Measurements from ENCODE around the gene KAZN.

KAZN gene

GRCh38 chr1:14583788-14584187, 14.7 kb upstream of the KAZN start:
- TF ChIP-seq CTCF (IDR thresholded peaks at IDR 0.05; ENCODE audit: low read depth, low read length, missing control alignments): no peak
- H3K4me3 ChIP-seq (ENCODE audit: low read depth, low read length): no peak overlapping the region
- in situ Hi-C loops (cut with HindIII; ENCODE audit: low sequenced_read_pairs): no loop called here
- DNase-seq (ENCODE audit: low read depth): no peak

- TF ChIP-seq CTCF (IDR thresholded peaks at IDR 0.05; ENCODE audit: low read depth, low read length, missing control alignments): no peak
- in situ Hi-C loops (cut with HindIII; ENCODE audit: low sequenced_read_pairs): no loop called here
- H3K4me3 ChIP-seq (ENCODE audit: low read depth, low read length): no peak overlapping the region
- DNase-seq (ENCODE audit: low read depth): no peak
Observed at GRCh38 chr1:14585728-14586127, 12.8 kb upstream of the KAZN start.

- no peak for TF ChIP-seq CTCF (IDR thresholded peaks at IDR 0.05; ENCODE audit: low read depth, low read length, missing control alignments)
- H3K4me3 ChIP-seq (ENCODE audit: low read depth, low read length): no peak overlapping the region
- in situ Hi-C loops (cut with HindIII; ENCODE audit: low sequenced_read_pairs): no loop called here
- no peak for DNase-seq (ENCODE audit: low read depth)
Observed at GRCh38 chr1:14590411-14591180, 7.9 kb upstream of the KAZN start.

- H3K4me3 ChIP-seq (ENCODE audit: low read depth, low read length): no peak overlapping the region
- DNase-seq (ENCODE audit: low read depth): no peak
- in situ Hi-C loops (cut with HindIII; ENCODE audit: low sequenced_read_pairs): no loop called here
- TF ChIP-seq CTCF (IDR thresholded peaks at IDR 0.05; ENCODE audit: low read depth, low read length, missing control alignments): no peak
Observed at GRCh38 chr1:14591600-14591999, 6.9 kb upstream of the KAZN start.

- in situ Hi-C loops (cut with HindIII; ENCODE audit: low sequenced_read_pairs): no loop called here
- no peak for TF ChIP-seq CTCF (IDR thresholded peaks at IDR 0.05; ENCODE audit: low read depth, low read length, missing control alignments)
- no peak overlapping the region for H3K4me3 ChIP-seq (ENCODE audit: low read depth, low read length)
- no peak for DNase-seq (ENCODE audit: low read depth)
Observed at GRCh38 chr1:14592004-14592631, 6.4 kb upstream of the KAZN start.

- no peak for DNase-seq (ENCODE audit: low read depth)
- TF ChIP-seq CTCF (IDR thresholded peaks at IDR 0.05; ENCODE audit: low read depth, low read length, missing control alignments): no peak
- in situ Hi-C loops (cut with HindIII; ENCODE audit: low sequenced_read_pairs): no loop called here
- H3K4me3 ChIP-seq (ENCODE audit: low read depth, low read length): no peak overlapping the region
Observed at GRCh38 chr1:14593302-14593701, 5.2 kb upstream of the KAZN start.

All from astrocyte of the cerebellum (primary cell).